H4 (cell line): ENCODE measurements around the gene SECTM1. TPM values are rescaled to one million over a fixed set of nuclear protein-coding genes. Genes with fewer than 3 reads are reported as not detected.
A peak's percentile ranks its signal among the peaks of the same experiment; 100 is the strongest.
"Not testable (repeated sequence)": the region's sequence is repeated elsewhere in the genome, so short reads cannot be mapped to it uniquely, and the experiment has no call there.

ENCODE experiments used
- DNase-seq: peaks from one replicate; pipeline ENCODE4 v3.0.0-alpha.2; 2015; ENCODE audit warnings: low spot score
- total RNA-seq: library from RNA; depleted of rRNA; stranded (reverse); fragments of >200 nt; shearing (Covaris generic); gene quantifications from 2 replicates; pipeline ENCODE4 v1.2.3, GENCODE V29; 2014

Gene SECTM1
- total RNA-seq, 1 experiment from 2014 or later = 30.1 TPM

- DNase-seq = no peak
Measured at GRCh38 chr17:82369211-82369610, 35.6 kb upstream of the SECTM1 start.

GRCh38 chr17:82367724-82368524 is 34.4 kb upstream of the SECTM1 start:
- DNase-seq = peak; percentile 50

GRCh38 chr17:82366749-82367148 is 33.2 kb upstream of the SECTM1 start:
- no peak for DNase-seq

- DNase-seq = no peak
Measured at GRCh38 chr17:82365606-82366295, 32.2 kb upstream of the SECTM1 start.

- no peak for DNase-seq
Measured at GRCh38 chr17:82361885-82362633, 28.5 kb upstream of the SECTM1 start.

GRCh38 chr17:82359451-82360074 is 26.0 kb upstream of the SECTM1 start:
- DNase-seq = not testable (repeated sequence)

- DNase-seq = no peak
Measured at GRCh38 chr17:82358465-82359350, 25.1 kb upstream of the SECTM1 start, which contains the start of gene TEX19. Gene TEX19, plus strand, starts transcription at chr17:82359247. Its CDS starts 2,904 bp downstream, at chr17:82362151.

- DNase-seq = no peak
Measured at GRCh38 chr17:82357394-82357793, 23.8 kb upstream of the SECTM1 start.

- no peak for DNase-seq
Measured at GRCh38 chr17:82356845-82357355, 23.3 kb upstream of the SECTM1 start.

GRCh38 chr17:82355770-82356427 is 22.3 kb upstream of the SECTM1 start:
- no peak for DNase-seq

GRCh38 chr17:82354804-82355308 is 21.3 kb upstream of the SECTM1 start:
- no peak for DNase-seq

- DNase-seq = no peak
Measured at GRCh38 chr17:82353484-82353883, 19.9 kb upstream of the SECTM1 start.

- DNase-seq = peak; percentile 85
Measured at GRCh38 chr17:82351713-82352488, 18.3 kb upstream of the SECTM1 start.

GRCh38 chr17:82351254-82351712 is 17.7 kb upstream of the SECTM1 start:
- no peak for DNase-seq

- peak; percentile 75 for DNase-seq
Measured at GRCh38 chr17:82350182-82351030, 16.8 kb upstream of the SECTM1 start.

GRCh38 chr17:82349287-82349701 is 15.7 kb upstream of the SECTM1 start:
- no peak for DNase-seq

- DNase-seq = no peak
Measured at GRCh38 chr17:82348866-82349265, 15.3 kb upstream of the SECTM1 start.

GRCh38 chr17:82348434-82348833 is 14.9 kb upstream of the SECTM1 start:
- no peak for DNase-seq
